Fibroblast of pulmonary artery (primary cell): ENCODE measurements around the gene FARP2.

Experiments
- DNase-seq: peaks from one replicate; pipeline ENCODE4 v3.0.0-alpha.2; 2010; ENCODE audit warnings: low read depth
- H3K4me3 ChIP-seq: replicated peaks from 2 replicates; pipeline ENCODE4 v1.5.1; 2011; ENCODE audit warnings: low read depth, mild to moderate bottlenecking, control low read depth, low read length, moderate library complexity
- CTCF ChIP-seq: IDR thresholded peaks from 2 replicates; pipeline ENCODE4 v1.5.1; 2011; ENCODE audit warnings: mild to moderate bottlenecking, control low read depth, low read length, inconsistent platforms; ENCODE audit errors: missing control alignments

FARP2 gene

GRCh38 chr2:241539616-241540374, 183.7 kb downstream of the FARP2 start:
- TF ChIP-seq CTCF: no peak
- DNase-seq: no peak
- no peak overlapping the region for H3K4me3 ChIP-seq

- no peak for DNase-seq
- no peak for TF ChIP-seq CTCF
- peak overlapping the region; percentile 47 for H3K4me3 ChIP-seq
Measured at GRCh38 chr2:241540401-241540770, 184.3 kb downstream of the FARP2 start.

- H3K4me3 ChIP-seq: peak overlapping the region; percentile 47
- peak; percentile 61 for DNase-seq
- TF ChIP-seq CTCF: no peak
Measured at GRCh38 chr2:241540771-241541561, 184.9 kb downstream of the FARP2 start.

GRCh38 chr2:241541564-241542277, 185.6 kb downstream of the FARP2 start:
- peak overlapping the region; percentile 38 for H3K4me3 ChIP-seq
- no peak for TF ChIP-seq CTCF
- no peak for DNase-seq

- no peak overlapping the region for H3K4me3 ChIP-seq
- DNase-seq: no peak
- TF ChIP-seq CTCF: no peak
Measured at GRCh38 chr2:241542278-241542605, 186.2 kb downstream of the FARP2 start.
